HCT116 (cell line): ENCODE data around the gene TENT5A. TPM values are rescaled to one million over a fixed set of nuclear protein-coding genes. Genes with fewer than 3 reads are reported as not detected.

Experiments used
- ATAC-seq: fragments of 200-7000 bp; cut with Tn5 transposase; 2 replicates; pipeline ENCODE4 v1.9.1; 2020; ENCODE audit warnings: mild to moderate bottlenecking, moderate library complexity
- BruUV-seq: library from RNA; stranded (reverse); fragments of 400-500 nt; replicated peaks from 2 replicates; lab custom pipeline; 2021; lab: Mats Ljungman, UMichigan
- CTCF ChIA-PET: fragments of 300-600 bp; sonication (Branson Sonifier 250); formaldehyde crosslinking; loops from one replicate; lab custom pipeline; 2021; ENCODE audit warnings: antibody characterized with exemption; lab: Charles Lee
- POLR2A ChIA-PET: fragments of 300-600, 350-600 bp; sonication (Branson Sonifier 250); formaldehyde crosslinking; loops from one replicate; lab custom pipeline; 2021; ENCODE audit warnings: antibody characterized with exemption; lab: Charles Lee
- RAD21 ChIA-PET, 2 experiments: fragments of 300-600 bp; sonication (Branson Sonifier 250); formaldehyde crosslinking; loops; one replicate each; lab custom pipeline; 2023; ENCODE audit warnings: low total read pairs in 2 of 2; ENCODE audit not compliant: uncharacterized antibody in 2 of 2, unreplicated experiment in 2 of 2, low non-redundant PET in 1 of 2; lab: Charles Lee
- DNase-seq: peaks from one replicate; pipeline ENCODE4 v3.0.0-alpha.2; 2010; ENCODE audit warnings: low read depth, low spot score
- H2AFZ ChIP-seq: fragments of 200-600 bp; shearing (Covaris generic), sonication (generic); 2 replicates; pipeline ENCODE4 v1.6.1; 2017; ENCODE audit warnings: low read depth, mixed run types, mixed read lengths, antibody characterized with exemption, low read length; ENCODE audit not compliant: poor library complexity, severe bottlenecking
- H3K27ac ChIP-seq: 2 replicates; pipeline ENCODE4 v1.5.1; 2012; ENCODE audit warnings: low read depth, low read length
- H3K27me3 ChIP-seq: fragments of 200-600 bp; sonication (generic); 2 replicates; pipeline ENCODE4 v1.6.1; 2016; ENCODE audit warnings: mixed run types, low read length, mixed read lengths; ENCODE audit not compliant: insufficient read depth
- H3K36me3 ChIP-seq, 2 experiments: fragments of 200-500 bp in 1 of 2; fragments of 200-600 bp in 1 of 2; sonication (Bioruptor generic) in 1 of 2; sonication (generic) in 1 of 2; 2 replicates each; pipeline versions ENCODE4 v1.5.1 to v1.6.1; 2014 to 2016; ENCODE audit warnings: low read length in 2 of 2, inconsistent platforms in 1 of 2, mixed read lengths in 1 of 2, mixed run types in 1 of 2; ENCODE audit not compliant: insufficient read depth in 2 of 2, control insufficient read depth in 1 of 2
- H3K4me1 ChIP-seq, 2 experiments: fragments of 200-600 bp in 1 of 2; sonication (generic) in 1 of 2; 2 replicates each; pipeline versions ENCODE4 v1.5.1 to v1.6.1; 2012 to 2017; ENCODE audit warnings: low read length in 2 of 2, inconsistent platforms in 1 of 2, mild to moderate bottlenecking in 1 of 2, mixed read lengths in 1 of 2, mixed run types in 1 of 2, moderate library complexity in 1 of 2; ENCODE audit not compliant: insufficient read depth in 2 of 2, control insufficient read depth in 1 of 2
- H3K4me2 ChIP-seq: fragments of 200-600 bp; sonication (generic); 2 replicates; pipeline ENCODE4 v1.6.1; 2017; ENCODE audit warnings: mixed run types, low read length, mixed read lengths
- H3K4me3 ChIP-seq, 2 experiments: fragments of 200-600 bp in 1 of 2; sonication (generic) in 1 of 2; replicated peaks in 1 of 2; 2 replicates each; pipeline ENCODE4 v1.5.1; 2011 to 2016; ENCODE audit warnings: low read length in 2 of 2, control low read depth in 1 of 2, low read depth in 1 of 2, mild to moderate bottlenecking in 1 of 2, mixed read lengths in 1 of 2, mixed run types in 1 of 2
- H3K79me2 ChIP-seq: fragments of 200-600 bp; sonication (generic); 2 replicates; pipeline ENCODE4 v1.6.1; 2017; ENCODE audit warnings: mild to moderate bottlenecking, mixed run types, low read length, moderate library complexity, mixed read lengths; ENCODE audit not compliant: insufficient read depth
- H3K9ac ChIP-seq: fragments of 200-600 bp; sonication (generic); 2 replicates; pipeline ENCODE4 v1.6.1; 2016; ENCODE audit warnings: low read length, mixed read lengths
- H3K9me2 ChIP-seq: fragments of 200-600 bp; sonication (generic), shearing (Covaris generic); 2 replicates; pipeline ENCODE4 v1.6.1; 2017; ENCODE audit warnings: mixed run types, mild to moderate bottlenecking, moderate library complexity; ENCODE audit not compliant: insufficient read depth
- H3K9me3 ChIP-seq, 2 experiments: fragments of 200-500 bp in 1 of 2; fragments of 200-600 bp in 1 of 2; sonication (Bioruptor generic) in 1 of 2; sonication (generic) in 1 of 2; 2 replicates each; pipeline ENCODE4 v1.6.1; 2014 to 2017; ENCODE audit warnings: low read length in 2 of 2, mixed read lengths in 2 of 2, inconsistent platforms in 1 of 2, low read depth in 1 of 2, mild to moderate bottlenecking in 1 of 2, mixed run types in 1 of 2, moderate library complexity in 1 of 2; ENCODE audit not compliant: control insufficient read depth in 1 of 2, insufficient read depth in 1 of 2
- H4K20me1 ChIP-seq: fragments of 200-600 bp; sonication (generic), shearing (Covaris generic); 2 replicates; pipeline ENCODE4 v1.6.1; 2017; ENCODE audit warnings: mixed run types, mild to moderate bottlenecking, moderate library complexity; ENCODE audit not compliant: insufficient read depth
- ELF1 ChIP-seq: IDR thresholded peaks from 2 replicates; pipeline ENCODE4 v1.6.1; 2012; ENCODE audit warnings: low read depth, borderline replicate concordance
- EZH2 ChIP-seq: fragments of 200-600 bp; sonication (generic); IDR thresholded peaks from 2 replicates; pipeline ENCODE4 v1.6.1; 2017; ENCODE audit warnings: antibody characterized with exemption, mixed run types
- JUND ChIP-seq: IDR thresholded peaks from 2 replicates; pipeline ENCODE4 v1.6.1; 2012
- POLR2AphosphoS5 ChIP-seq: IDR thresholded peaks from 2 replicates; pipeline ENCODE4 v1.6.1; 2011; ENCODE audit warnings: mild to moderate bottlenecking, low read depth, low read length, moderate library complexity
- intact Hi-C: fragments of 100-400 bp; cut with micrococcal nuclease; formaldehyde crosslinking; loops from 2 replicates; pipeline ENCODE4 v1.10.0; 2022
- total RNA-seq: library from RNA; stranded (reverse); gene quantifications from one replicate; pipeline ENCODE4 v1.2.1, GENCODE V29; 2021; ENCODE audit not compliant: unreplicated experiment

TENT5A gene
- total RNA-seq, 1 experiment from 2014 or later = 11.2 TPM

DNA sequence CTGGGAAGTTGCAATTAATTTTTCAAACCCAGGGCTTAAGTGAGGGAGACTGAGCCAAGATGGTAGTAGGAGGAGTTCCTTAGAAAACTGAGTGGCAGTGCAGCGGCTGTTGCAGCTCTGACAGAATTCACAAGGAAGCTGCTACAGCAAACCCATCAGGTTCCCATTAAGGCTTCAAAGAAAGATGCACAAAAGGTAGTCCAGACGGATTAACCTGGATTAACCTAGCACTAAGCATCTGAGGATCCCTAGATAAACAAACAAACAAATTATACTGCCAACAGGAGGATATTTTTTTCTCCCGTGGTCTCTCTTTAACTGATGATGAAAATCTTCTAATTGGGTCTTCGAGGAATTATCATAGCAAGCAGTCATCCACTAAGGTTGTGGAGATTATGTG lies 5.2 kb downstream of the TENT5A start:
- CTCF ChIA-PET = no interaction called here
- BruUV-seq = no TSS peak
- no peak overlapping the region for H3K4me2 ChIP-seq

DNA sequence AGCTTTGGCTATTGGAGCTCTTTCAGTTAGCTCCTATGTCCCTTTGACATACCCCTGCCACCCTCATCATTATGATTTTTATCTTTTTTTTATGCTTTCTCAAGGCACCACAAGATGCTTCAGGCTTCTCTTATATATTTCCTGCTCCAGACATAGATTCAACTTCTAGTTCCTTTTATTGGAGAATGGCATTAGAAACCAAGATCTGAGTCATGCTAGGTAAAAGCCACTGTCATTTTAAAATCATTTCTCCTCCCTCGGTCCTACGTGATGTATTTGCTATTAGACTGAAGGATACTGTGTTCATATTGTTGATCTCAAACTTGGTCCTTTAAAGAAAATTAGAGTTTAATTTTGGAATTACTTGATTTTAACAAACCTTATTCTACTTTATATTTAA lies 8.3 kb downstream of the TENT5A start:
- no peak for DNase-seq
- H3K9me2 ChIP-seq = no peaks in the 10 kb centered on the region
- no peaks in the 10 kb centered on the region for H3K4me1 ChIP-seq
- no peak for ATAC-seq
- H3K4me2 ChIP-seq = no peak overlapping the region
- H2AFZ ChIP-seq = no peak overlapping the region
- H3K9me3 ChIP-seq = no peaks in the 10 kb centered on the region
- POLR2A ChIA-PET = no interaction called here
- intact Hi-C loops = no loop called here
- H3K27ac ChIP-seq = no peak overlapping the region
- peaks cover 4 to 11% of the 10 kb centered on the region in 2 experiments; a peak in 1 of 4 replicates for H3K36me3 ChIP-seq
- no TSS peak for BruUV-seq
- CTCF ChIA-PET = no interaction called here
- no peak overlapping the region for H3K4me3 ChIP-seq
- H4K20me1 ChIP-seq = no peaks in the 10 kb centered on the region
- RAD21 ChIA-PET = no interaction called here
- TF ChIP-seq JUND (no peak), POLR2AphosphoS5 (no peak)
- TF ChIP-seq, all 23 proteins: peak for 0
- Histone ChIP-seq H3K79me2 (peaks cover 23% of the 10 kb centered on the region), H3K27me3 (no peaks in the 10 kb centered on the region), H3K9ac (no peak overlapping the region)

More for the DNA sequence above, 5.2 kb downstream of the TENT5A start:
- no peaks in the 10 kb centered on the region for H3K9me2 ChIP-seq
- peaks cover 4 to 12% of the 10 kb centered on the region in 2 experiments; a peak in 2 of 4 replicates for H3K4me1 ChIP-seq
- DNase-seq (no peak), ATAC-seq (no peak)
- TF ChIP-seq EZH2 (no peak), ELF1 (no peak)
- POLR2A ChIA-PET = no interaction called here
- no peaks in the 10 kb centered on the region for H4K20me1 ChIP-seq
- RAD21 ChIA-PET = no interaction called here
- no peaks in the 10 kb centered on the region for H3K9me3 ChIP-seq
- no peak overlapping the region for H3K4me3 ChIP-seq
- H3K79me2 ChIP-seq = peaks cover 51% of the 10 kb centered on the region
- H3K27me3 ChIP-seq = no peaks in the 10 kb centered on the region
- no peak overlapping the region for H3K9ac ChIP-seq
- no peak overlapping the region for H3K27ac ChIP-seq
- peaks cover 6 to 11% of the 10 kb centered on the region in 2 experiments; a peak in 1 of 4 replicates for H3K36me3 ChIP-seq
- H2AFZ ChIP-seq = no peak overlapping the region
- intact Hi-C loops = no loop called here
